Measurements from ENCODE around the gene ARAP2. TPM values are rescaled to one million over a fixed set of nuclear protein-coding genes. Genes with fewer than 3 reads are reported as not detected.

The ARAP2 gene
- total RNA-seq, 1 donor from 2014 or later: 52.8 TPM

DNA sequence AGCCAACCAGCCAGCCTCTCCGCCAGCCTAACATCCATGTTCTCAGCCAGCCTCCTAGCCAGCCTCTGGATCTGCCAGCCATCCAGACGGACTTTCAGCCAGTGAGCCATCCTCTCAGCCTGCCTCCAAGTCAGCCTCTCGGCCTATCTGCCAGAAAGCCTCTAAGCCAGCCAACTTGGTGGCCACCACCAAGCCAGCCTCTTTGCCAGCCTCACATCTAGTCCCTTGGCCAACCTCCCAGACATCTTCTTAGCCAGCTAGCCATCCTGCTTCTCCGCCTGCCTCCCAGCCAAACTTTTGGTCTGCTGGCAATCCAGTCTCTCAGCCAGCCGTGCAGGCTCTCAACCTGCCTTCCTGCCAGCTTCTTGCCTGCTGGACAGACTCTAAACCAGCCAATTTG lies 16.4 kb upstream of the ARAP2 start:
- intact Hi-C loops (cut with DNase I): no loop called here
- TF ChIP-seq POLR2AphosphoS5 (IDR thresholded peaks at IDR 0.05; ENCODE audit: insufficient read depth in 1 of 2, low read depth in 1 of 2) (no peak), POLR2A (IDR thresholded peaks at IDR 0.05) (no peak)
- TF ChIP-seq, protein P1, sequence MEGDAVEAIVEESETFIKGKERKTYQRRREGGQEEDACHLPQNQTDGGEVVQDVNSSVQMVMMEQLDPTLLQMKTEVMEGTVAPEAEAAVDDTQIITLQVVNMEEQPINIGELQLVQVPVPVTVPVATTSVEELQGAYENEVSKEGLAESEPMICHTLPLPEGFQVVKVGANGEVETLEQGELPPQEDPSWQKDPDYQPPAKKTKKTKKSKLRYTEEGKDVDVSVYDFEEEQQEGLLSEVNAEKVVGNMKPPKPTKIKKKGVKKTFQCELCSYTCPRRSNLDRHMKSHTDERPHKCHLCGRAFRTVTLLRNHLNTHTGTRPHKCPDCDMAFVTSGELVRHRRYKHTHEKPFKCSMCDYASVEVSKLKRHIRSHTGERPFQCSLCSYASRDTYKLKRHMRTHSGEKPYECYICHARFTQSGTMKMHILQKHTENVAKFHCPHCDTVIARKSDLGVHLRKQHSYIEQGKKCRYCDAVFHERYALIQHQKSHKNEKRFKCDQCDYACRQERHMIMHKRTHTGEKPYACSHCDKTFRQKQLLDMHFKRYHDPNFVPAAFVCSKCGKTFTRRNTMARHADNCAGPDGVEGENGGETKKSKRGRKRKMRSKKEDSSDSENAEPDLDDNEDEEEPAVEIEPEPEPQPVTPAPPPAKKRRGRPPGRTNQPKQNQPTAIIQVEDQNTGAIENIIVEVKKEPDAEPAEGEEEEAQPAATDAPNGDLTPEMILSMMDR (IDR thresholded peaks at IDR 0.05): no peak

DNA sequence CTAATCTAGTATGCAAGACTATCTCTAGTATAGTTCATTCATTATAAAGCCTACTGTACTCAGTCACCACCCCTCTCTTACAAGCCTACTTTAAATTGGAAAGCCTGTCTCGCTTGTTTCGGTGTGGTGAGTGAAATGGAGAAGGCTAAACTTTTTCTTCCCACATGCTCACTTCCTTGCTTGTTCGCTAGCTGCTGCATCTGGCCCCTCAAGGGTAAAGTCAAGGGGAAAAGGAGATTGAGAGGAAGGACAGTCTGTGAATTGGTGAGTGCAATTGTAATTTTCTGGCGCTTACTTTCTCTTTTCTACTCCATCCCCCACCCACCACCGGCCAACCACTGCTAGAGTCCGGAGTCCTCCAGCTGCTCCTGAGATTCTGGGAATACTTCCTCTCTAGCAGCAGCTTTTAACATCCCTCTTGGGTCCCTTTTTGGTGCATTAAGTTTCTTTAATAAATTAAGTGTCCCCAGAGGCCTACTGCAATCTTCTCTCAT lies 12.1 kb upstream of the ARAP2 start:
- H3K27ac ChIP-seq: no peak overlapping the region
- TF ChIP-seq POLR2A (IDR thresholded peaks at IDR 0.05): no peak
- TF ChIP-seq POLR2AphosphoS5 (IDR thresholded peaks at IDR 0.05; ENCODE audit: insufficient read depth in 1 of 2, low read depth in 1 of 2): no peak
- TF ChIP-seq, protein P1 (IDR thresholded peaks at IDR 0.05): no peak
- intact Hi-C loops (cut with DNase I): no loop called here
- H3K36me3 ChIP-seq: no peaks in the 10 kb centered on the region
- H3K9me3 ChIP-seq: no peaks in the 10 kb centered on the region
- H3K4me3 ChIP-seq: no peak overlapping the region
- no peak for DNase-seq (ENCODE audit: extremely low spot score in 2 of 2)
- no peaks in the 10 kb centered on the region for H3K4me1 ChIP-seq
- H3K27me3 ChIP-seq: no peaks in the 10 kb centered on the region

More for the DNA sequence above, 16.4 kb upstream of the ARAP2 start:
- Histone ChIP-seq H3K36me3 (no peaks in the 10 kb centered on the region), H3K4me3 (no peak overlapping the region), H3K9me3 (no peaks in the 10 kb centered on the region), H3K4me1 (no peaks in the 10 kb centered on the region), H3K27ac (no peak overlapping the region), H3K27me3 (no peaks in the 10 kb centered on the region)
- DNase-seq (ENCODE audit: extremely low spot score in 2 of 2): no peak

DNA sequence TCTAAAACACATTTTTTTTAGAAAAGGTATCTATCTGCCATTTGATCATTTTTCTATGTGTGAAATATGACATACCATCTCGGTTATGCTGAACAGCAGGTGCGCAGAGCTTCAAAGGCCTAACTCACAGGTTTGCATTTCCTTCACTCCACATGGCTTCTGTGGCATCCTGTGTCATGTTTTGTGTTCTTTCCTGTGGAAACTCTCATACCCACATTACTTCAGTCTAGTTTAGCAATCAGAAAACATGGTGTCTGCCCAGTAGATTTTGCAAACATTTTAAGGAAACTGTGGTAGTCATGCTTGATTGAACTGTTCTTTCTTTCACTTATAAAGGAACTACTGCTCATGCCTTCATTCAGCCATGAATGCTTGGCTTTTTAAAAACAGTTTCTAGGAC lies 11.3 kb upstream of the ARAP2 start:
- no peak for DNase-seq (ENCODE audit: extremely low spot score in 2 of 2)
- Histone ChIP-seq H3K9me3 (no peaks in the 10 kb centered on the region), H3K36me3 (no peaks in the 10 kb centered on the region), H3K27me3 (no peaks in the 10 kb centered on the region), H3K4me3 (no peak overlapping the region), H3K27ac (no peak overlapping the region), H3K4me1 (no peaks in the 10 kb centered on the region)
- TF ChIP-seq POLR2AphosphoS5 (IDR thresholded peaks at IDR 0.05; ENCODE audit: insufficient read depth in 1 of 2, low read depth in 1 of 2) (peak in 1 of 2 donors; percentile 15), POLR2A (IDR thresholded peaks at IDR 0.05) (no peak)
- intact Hi-C loops (cut with DNase I): no loop called here

DNA sequence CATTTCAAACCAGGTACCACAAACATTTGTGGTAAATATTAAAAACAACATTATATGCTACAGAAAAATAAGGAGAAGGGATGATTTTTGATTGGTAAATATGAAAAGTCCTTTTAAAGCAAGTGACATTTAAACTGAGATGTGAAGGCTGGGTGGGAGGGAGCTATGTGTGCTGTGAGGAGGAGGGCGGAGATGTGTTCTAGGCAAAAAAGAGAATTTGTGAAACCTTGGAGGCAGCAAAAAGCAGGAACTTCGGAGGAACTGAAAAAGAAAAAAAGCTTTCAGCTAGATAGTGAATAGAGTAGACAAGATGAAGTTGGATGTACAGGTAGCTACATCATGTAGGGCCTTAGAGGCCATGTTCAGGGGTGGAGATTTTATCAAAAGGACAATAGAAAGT lies 10.1 kb upstream of the ARAP2 start:
- TF ChIP-seq POLR2A (IDR thresholded peaks at IDR 0.05) (no peak), POLR2AphosphoS5 (IDR thresholded peaks at IDR 0.05; ENCODE audit: insufficient read depth in 1 of 2, low read depth in 1 of 2) (no peak)
- TF ChIP-seq, protein P1 (IDR thresholded peaks at IDR 0.05): no peak
- H3K27me3 ChIP-seq: no peaks in the 10 kb centered on the region

DNA sequence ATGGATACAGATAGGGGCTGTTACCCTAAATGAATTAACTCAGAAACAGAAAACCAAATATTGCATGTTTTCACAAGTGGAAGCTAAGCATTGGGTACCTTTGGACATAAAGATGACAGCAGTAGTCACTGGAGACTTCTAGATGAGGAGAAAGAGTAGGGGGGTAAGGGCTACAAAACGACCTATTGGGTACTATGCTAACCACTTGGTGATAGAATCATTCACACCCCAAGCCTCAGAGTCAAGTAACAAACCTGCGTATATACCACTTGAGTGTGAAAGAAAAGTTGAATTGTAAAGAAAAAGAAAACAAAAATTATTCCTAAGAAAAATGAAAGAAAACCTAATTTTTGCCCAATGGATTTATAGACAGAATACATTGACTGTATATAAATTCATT lies 7.7 kb upstream of the ARAP2 start:
- no peaks in the 10 kb centered on the region for H3K9me3 ChIP-seq
- H3K27ac ChIP-seq: no peak overlapping the region
- no peaks in the 10 kb centered on the region for H3K4me1 ChIP-seq
- H3K27me3 ChIP-seq: no peaks in the 10 kb centered on the region
- no peak for TF ChIP-seq POLR2A (IDR thresholded peaks at IDR 0.05)
- no peak for TF ChIP-seq POLR2AphosphoS5 (IDR thresholded peaks at IDR 0.05; ENCODE audit: insufficient read depth in 1 of 2, low read depth in 1 of 2)
- TF ChIP-seq, protein P1 (IDR thresholded peaks at IDR 0.05): no peak
- no peak for DNase-seq (ENCODE audit: extremely low spot score in 2 of 2)
- H3K4me3 ChIP-seq: no peak overlapping the region
- no peaks in the 10 kb centered on the region for H3K36me3 ChIP-seq
- intact Hi-C loops (cut with DNase I): no loop called here

More for the DNA sequence above, 10.1 kb upstream of the ARAP2 start:
- H3K9me3 ChIP-seq: no peaks in the 10 kb centered on the region
- no peaks in the 10 kb centered on the region for H3K4me1 ChIP-seq
- no peak for DNase-seq (ENCODE audit: extremely low spot score in 2 of 2)
- no peak overlapping the region for H3K4me3 ChIP-seq
- no peak overlapping the region for H3K27ac ChIP-seq
- intact Hi-C loops (cut with DNase I): no loop called here
- H3K36me3 ChIP-seq: no peaks in the 10 kb centered on the region
